Measurements from ENCODE around the gene FARP1. TPM values are rescaled to one million over a fixed set of nuclear protein-coding genes. Genes with fewer than 3 reads are reported as not detected.

The FARP1 gene
- total and polyA plus RNA-seq, 2 experiments from 2014 or later = 43.2 to 44.2 TPM

DNA sequence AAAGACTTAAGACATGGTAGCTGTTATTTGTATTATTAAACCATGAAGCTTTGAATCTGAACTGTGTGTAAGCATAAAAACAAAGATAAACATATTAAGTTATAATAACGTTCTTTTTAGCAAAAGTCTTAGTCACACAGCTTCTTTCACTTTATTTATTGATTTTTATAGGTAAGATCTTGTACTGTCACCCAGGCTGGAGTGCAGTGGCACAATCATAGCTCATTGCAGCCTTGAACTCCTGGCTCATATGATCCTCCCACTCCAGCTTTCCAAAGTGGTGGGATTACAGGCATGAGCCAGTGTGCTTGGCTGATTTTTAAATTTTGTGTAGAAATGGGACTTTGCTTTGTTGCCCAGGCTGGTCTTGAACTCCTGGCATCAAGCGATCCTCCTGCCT is 13.4 kb downstream of the FARP1 start:
- TF ChIP-seq CTCF (IDR thresholded peaks at IDR 0.05; ENCODE audit: low read depth, low read length) = no peak

DNA sequence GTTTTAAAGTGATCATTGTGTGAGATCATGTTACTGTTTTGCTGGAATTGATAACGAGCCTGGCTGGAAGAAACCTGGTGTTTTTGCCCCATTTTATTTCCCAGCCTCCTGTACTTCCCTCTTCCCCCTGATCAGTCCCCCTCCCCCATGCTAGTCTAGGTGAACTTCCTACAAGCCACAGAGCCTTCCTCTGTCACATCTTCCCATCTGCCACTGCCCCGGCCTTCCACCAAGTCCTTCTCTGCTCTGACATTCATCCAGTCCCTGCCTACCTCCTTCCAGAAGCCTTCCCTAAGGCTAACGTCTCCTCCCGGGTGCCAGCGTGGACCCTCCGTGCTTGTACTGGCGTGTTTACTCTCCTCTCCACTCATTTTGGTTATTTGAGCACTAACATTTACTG is 14.3 kb downstream of the FARP1 start:
- Histone ChIP-seq H3K4me1 (ENCODE audit: low read depth) (no peaks in the 10 kb centered on the region), H3K27me3 (no peaks in the 10 kb centered on the region), H3K9me3 (ENCODE audit: low read depth) (no peaks in the 10 kb centered on the region), H3K36me3 (no peaks in the 10 kb centered on the region), H3K4me3 (no peak overlapping the region), H3K27ac (no peak overlapping the region)
- TF ChIP-seq CTCF (IDR thresholded peaks at IDR 0.05; ENCODE audit: low read depth, low read length) = no peak
- no peak for DNase-seq (ENCODE audit: low read depth in 1 of 2, low spot score in 1 of 2)

More for the DNA sequence above, 13.4 kb downstream of the FARP1 start:
- no peak for DNase-seq (ENCODE audit: low read depth in 1 of 2, low spot score in 1 of 2)
- no peak overlapping the region for H3K4me3 ChIP-seq
- no peaks in the 10 kb centered on the region for H3K4me1 ChIP-seq (ENCODE audit: low read depth)
- H3K9me3 ChIP-seq (ENCODE audit: low read depth) = no peaks in the 10 kb centered on the region
- no peaks in the 10 kb centered on the region for H3K27me3 ChIP-seq
- H3K27ac ChIP-seq = no peak overlapping the region
- H3K36me3 ChIP-seq = no peaks in the 10 kb centered on the region

DNA sequence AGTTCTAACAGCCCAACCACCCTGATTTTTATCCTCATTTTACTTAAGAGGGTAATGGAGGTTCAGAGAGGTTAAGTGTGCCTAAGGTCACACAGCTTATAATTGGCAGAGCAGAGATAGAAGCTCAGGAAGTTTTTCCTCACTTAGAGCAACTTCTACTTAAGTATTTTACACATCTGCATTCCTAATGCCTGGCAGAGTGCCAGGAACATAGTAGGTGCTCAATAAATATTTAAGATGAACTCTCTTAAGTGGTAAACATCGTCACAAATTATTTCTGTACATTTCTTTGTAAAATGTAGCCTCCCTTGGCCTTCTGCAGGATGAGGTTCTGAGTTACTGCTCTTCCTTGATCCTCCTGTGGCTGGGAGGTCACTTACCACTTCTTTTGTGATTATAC is 14.7 kb downstream of the FARP1 start:
- DNase-seq (ENCODE audit: low read depth in 1 of 2, low spot score in 1 of 2) = no peak
- Histone ChIP-seq H3K9me3 (ENCODE audit: low read depth) (no peaks in the 10 kb centered on the region), H3K27ac (no peak overlapping the region), H3K27me3 (no peaks in the 10 kb centered on the region), H3K4me1 (ENCODE audit: low read depth) (no peaks in the 10 kb centered on the region), H3K36me3 (no peaks in the 10 kb centered on the region), H3K4me3 (no peak overlapping the region)
- TF ChIP-seq CTCF (IDR thresholded peaks at IDR 0.05; ENCODE audit: low read depth, low read length) = no peak

- no peak overlapping the region for H3K4me3 ChIP-seq
- no peak for DNase-seq (ENCODE audit: low read depth in 1 of 2, low spot score in 1 of 2)
- no peaks in the 10 kb centered on the region for H3K27me3 ChIP-seq
- no peaks in the 10 kb centered on the region for H3K4me1 ChIP-seq (ENCODE audit: low read depth)
- H3K27ac ChIP-seq = no peak overlapping the region
- TF ChIP-seq CTCF (IDR thresholded peaks at IDR 0.05; ENCODE audit: low read depth, low read length) = no peak
- H3K36me3 ChIP-seq = no peaks in the 10 kb centered on the region
- no peaks in the 10 kb centered on the region for H3K9me3 ChIP-seq (ENCODE audit: low read depth)
These were observed 15.4 kb downstream of the FARP1 start for GRCh38 chr13:98158172-98158899.

- no peaks in the 10 kb centered on the region for H3K27me3 ChIP-seq
- H3K4me1 ChIP-seq (ENCODE audit: low read depth) = no peaks in the 10 kb centered on the region
- H3K27ac ChIP-seq = no peak overlapping the region
- no peaks in the 10 kb centered on the region for H3K9me3 ChIP-seq (ENCODE audit: low read depth)
- no peak for DNase-seq (ENCODE audit: low read depth in 1 of 2, low spot score in 1 of 2)
- no peak for TF ChIP-seq CTCF (IDR thresholded peaks at IDR 0.05; ENCODE audit: low read depth, low read length)
- H3K36me3 ChIP-seq = no peaks in the 10 kb centered on the region
- no peak overlapping the region for H3K4me3 ChIP-seq
These were observed 20.0 kb downstream of the FARP1 start for GRCh38 chr13:98162935-98163334.
